ENCODE results near the gene EPHA4. TPM values are rescaled to one million over a fixed set of nuclear protein-coding genes. Genes with fewer than 3 reads are reported as not detected.

EPHA4 gene
- total and polyA plus RNA-seq, 2 of the 4 experiments (the other 2 are of a cell fraction): 36.9 to 132 TPM

- Histone ChIP-seq H3K36me3 (ENCODE audit: control insufficient read depth, insufficient read depth, low read length) (no peaks in the 10 kb centered on the region), H3K4me2 (ENCODE audit: low read depth, low read length) (no peak overlapping the region), H3K27me3 (ENCODE audit: control insufficient read depth, insufficient read depth, low read length) (no peaks in the 10 kb centered on the region; the same call in 1 of the 2 replicates), H2AFZ (replicated peaks; ENCODE audit: low read length, poor library complexity) (no peak overlapping the region), H3K14ac (replicated peaks; ENCODE audit: low read depth, low read length) (no peak overlapping the region), H2BK120ac (ENCODE audit: low read depth, low read length) (no peak overlapping the region), H3K18ac (ENCODE audit: low read depth, low read length) (no peak overlapping the region), H3K4me1 (ENCODE audit: control insufficient read depth, insufficient read depth, low read length) (no peaks in the 10 kb centered on the region), H3K79me1 (ENCODE audit: low read depth in 1 of 2, low read length in 2 of 2) (no peaks in the 10 kb centered on the region), H2BK20ac (ENCODE audit: low read depth, low read length) (no peak overlapping the region), H3K4ac (ENCODE audit: low read depth, low read length) (no peak overlapping the region), H4K5ac (ENCODE audit: low read depth, low read length) (no peak overlapping the region), H4K8ac (ENCODE audit: low read depth in 2 of 2, low read length in 2 of 2) (no peak overlapping the region), H3K4me3 (ENCODE audit: insufficient read depth, low read depth, low read length) (no peak overlapping the region), H4K20me1 (ENCODE audit: insufficient read depth, low read length) (no peaks in the 10 kb centered on the region), H3K9me3 (ENCODE audit: control insufficient read depth, insufficient read depth, low read length) (no peaks in the 10 kb centered on the region), H3K56ac (ENCODE audit: extremely low read depth, insufficient read depth, low read length) (no peak overlapping the region), H3K9ac (ENCODE audit: low read depth, low read length) (no peak overlapping the region), H3K9me1 (ENCODE audit: insufficient read depth, low read length) (no peaks in the 10 kb centered on the region), H4K91ac (ENCODE audit: insufficient read depth, low read depth, low read length) (no peak overlapping the region), H2BK5ac (ENCODE audit: low read depth, low read length, poor library complexity, severe bottlenecking) (no peak overlapping the region), H2AK5ac (ENCODE audit: low read depth, low read length) (no peak overlapping the region), H2AK9ac (replicated peaks; ENCODE audit: low read depth, low read length, poor library complexity) (no peak overlapping the region), H3K27ac (ENCODE audit: insufficient read depth, low read length) (no peak overlapping the region), H2BK15ac (ENCODE audit: low read depth, low read length) (no peak overlapping the region), H3K23ac (ENCODE audit: low read depth, low read length) (no peak overlapping the region)
- whole genome bisulfite sequencing, 2 experiments (ENCODE audit: extremely low coverage in 2 of 2, insufficient read length in 1 of 2): 100% methylated on average over 1 of the region's 2 CpGs; no CpG with 5 or more reads in 1 of the 2 experiments
- BruUV-seq (replicated peaks): no TSS peak
- POLR2A ChIA-PET (ENCODE audit: unreplicated experiment): no interaction called here
- dilution Hi-C loops (cut with HindIII; ENCODE audit: low sequenced_read_pairs, unreplicated experiment): no loop called here
- DNase-seq: no peak
- no peak for ATAC-seq (ENCODE audit: low read depth)
- intact Hi-C loops (cut with micrococcal nuclease): no loop called here
- in situ Hi-C loops (cut with MboI; ENCODE audit: low sequenced_read_pairs): no loop called here
- CTCF ChIA-PET: interaction anchor here (0.6 to 0.7 kb wide), 2 partner anchors 14 to 943 kb away, joined by 3 to 4 read pairs; no protein-coding TSS in a partner anchor
- TF ChIP-seq POLR2A (IDR thresholded peaks at IDR 0.05; ENCODE audit: low read depth, low read length): no peak
- TF ChIP-seq MXI1 (IDR thresholded peaks at IDR 0.05; ENCODE audit: borderline replicate concordance, low read depth, low read length): no peak
- TF ChIP-seq NFE2L2 (IDR thresholded peaks at IDR 0.05; ENCODE audit: low read depth, low read length): no peak
- no peak for TF ChIP-seq CEBPB (IDR thresholded peaks at IDR 0.05; ENCODE audit: low read depth, low read length)
- no peak for TF ChIP-seq MAZ (IDR thresholded peaks at IDR 0.05; ENCODE audit: borderline replicate concordance, low read depth, low read length)
- TF ChIP-seq BHLHE40 (IDR thresholded peaks at IDR 0.05; ENCODE audit: low read depth, low read length): no peak
- TF ChIP-seq MAFK (IDR thresholded peaks at IDR 0.05; ENCODE audit: low read depth, low read length): no peak
- TF ChIP-seq USF2 (IDR thresholded peaks at IDR 0.05; ENCODE audit: low read depth, low read length): no peak
- TF ChIP-seq RFX5 (IDR thresholded peaks at IDR 0.05; ENCODE audit: low read depth, low read length): no peak
- TF ChIP-seq CTCF (conservative IDR thresholded peaks at IDR 0.05; ENCODE audit: low read depth, low read length): no peak
Measured at GRCh38 chr2:221377597-221377996, 194.5 kb downstream of the EPHA4 start.
